Measurements from ENCODE around the gene GTPBP10.
"Not testable (repeated sequence)": the region's sequence is repeated elsewhere in the genome, so short reads cannot be mapped to it uniquely, and the experiment has no call there.

Gene GTPBP10

GRCh38 chr7:90326500-90326899 is 20.0 kb upstream of the GTPBP10 start:
- H3K9me3 ChIP-seq (ENCODE audit: severe bottlenecking): no peaks in the 10 kb centered on the region
- TF ChIP-seq CTCF (IDR thresholded peaks at IDR 0.05; ENCODE audit: low read depth, low read length): no peak
- peak; percentile 24 for DNase-seq
- no peaks in the 10 kb centered on the region for H3K27me3 ChIP-seq (ENCODE audit: insufficient read depth, low read depth, severe bottlenecking)
- H3K4me3 ChIP-seq (ENCODE audit: low read depth, low read length): no peak overlapping the region
- no peak overlapping the region for H3K27ac ChIP-seq
- no peaks in the 10 kb centered on the region for H3K36me3 ChIP-seq

- Histone ChIP-seq H3K36me3 (no peaks in the 10 kb centered on the region), H3K4me3 (ENCODE audit: low read depth, low read length) (no peak overlapping the region), H3K9me3 (ENCODE audit: severe bottlenecking) (no peaks in the 10 kb centered on the region), H3K27me3 (ENCODE audit: insufficient read depth, low read depth, severe bottlenecking) (no peaks in the 10 kb centered on the region), H3K27ac (no peak overlapping the region)
- TF ChIP-seq CTCF (IDR thresholded peaks at IDR 0.05; ENCODE audit: low read depth, low read length): no peak
- DNase-seq: no peak
These were observed 12.2 kb upstream of the GTPBP10 start for GRCh38 chr7:90334193-90334843.

- not testable (repeated sequence) for H3K36me3 ChIP-seq; H3K27ac ChIP-seq; DNase-seq; H3K27me3 ChIP-seq (ENCODE audit: insufficient read depth, low read depth, severe bottlenecking); H3K4me3 ChIP-seq (ENCODE audit: low read depth, low read length); H3K9me3 ChIP-seq (ENCODE audit: severe bottlenecking)
These were observed 11.6 kb upstream of the GTPBP10 start for GRCh38 chr7:90334926-90335325.

- Histone ChIP-seq H3K27ac (no peak overlapping the region), H3K27me3 (ENCODE audit: insufficient read depth, low read depth, severe bottlenecking) (no peaks in the 10 kb centered on the region), H3K36me3 (no peaks in the 10 kb centered on the region), H3K9me3 (ENCODE audit: severe bottlenecking) (no peaks in the 10 kb centered on the region), H3K4me3 (ENCODE audit: low read depth, low read length) (no peak overlapping the region)
- DNase-seq: no peak
- no peak for TF ChIP-seq CTCF (IDR thresholded peaks at IDR 0.05; ENCODE audit: low read depth, low read length)
These were observed 9.4 kb upstream of the GTPBP10 start for GRCh38 chr7:90337106-90337505.

GRCh38 chr7:90345016-90345415 is 1.5 kb upstream of the GTPBP10 start:
- peak overlapping the region; percentile 80 for H3K27ac ChIP-seq
- no peak for DNase-seq
- TF ChIP-seq CTCF (IDR thresholded peaks at IDR 0.05; ENCODE audit: low read depth, low read length): no peak
- no peaks in the 10 kb centered on the region for H3K27me3 ChIP-seq (ENCODE audit: insufficient read depth, low read depth, severe bottlenecking)
- H3K9me3 ChIP-seq (ENCODE audit: severe bottlenecking): no peaks in the 10 kb centered on the region
- H3K4me3 ChIP-seq (ENCODE audit: low read depth, low read length): peak overlapping the region; percentile 98
- no peaks in the 10 kb centered on the region for H3K36me3 ChIP-seq

- peak overlapping the region; percentile 80 for H3K27ac ChIP-seq
- peak; percentile 37 for DNase-seq
- no peak for TF ChIP-seq CTCF (IDR thresholded peaks at IDR 0.05; ENCODE audit: low read depth, low read length)
- no peaks in the 10 kb centered on the region for H3K9me3 ChIP-seq (ENCODE audit: severe bottlenecking)
- H3K27me3 ChIP-seq (ENCODE audit: insufficient read depth, low read depth, severe bottlenecking): no peaks in the 10 kb centered on the region
- peak overlapping the region; percentile 98 for H3K4me3 ChIP-seq (ENCODE audit: low read depth, low read length)
- no peaks in the 10 kb centered on the region for H3K36me3 ChIP-seq
These were observed 751 bp upstream of the GTPBP10 start for GRCh38 chr7:90345595-90346335.

Data from WERI-Rb-1 (cell line).